Calu3 (cell line): Measurements from ENCODE around the gene RAP1GAP. TPM values are rescaled to one million over a fixed set of nuclear protein-coding genes. Genes with fewer than 3 reads are reported as not detected.

ENCODE experiments used
- BruUV-seq: library from RNA; stranded (reverse); fragments of 400-500 nt; replicated peaks from 2 replicates; lab custom pipeline; 2021; lab: Mats Ljungman, UMichigan
- CTCF ChIA-PET: fragments of 300-600 bp; sonication (Branson Sonifier 250); formaldehyde crosslinking; loops from one replicate; lab custom pipeline; 2022; ENCODE audit warnings: antibody characterized with exemption; lab: Charles Lee
- DNase-seq: peaks from one replicate; pipeline ENCODE4 v3.0.0; 2022
- H3K27ac Mint-ChIP-seq: one replicate; pipeline ENCODE4 v1.8.0; 2022; ENCODE audit warnings: mixed read lengths; ENCODE audit not compliant: unreplicated experiment
- H3K27me3 Mint-ChIP-seq: one replicate; pipeline ENCODE4 v1.8.0; 2022; ENCODE audit warnings: mixed read lengths; ENCODE audit not compliant: unreplicated experiment
- H3K36me3 Mint-ChIP-seq: one replicate; pipeline ENCODE4 v1.8.0; 2022; ENCODE audit warnings: mild to moderate bottlenecking, moderate library complexity, mixed read lengths; ENCODE audit not compliant: insufficient read depth, unreplicated experiment
- H3K4me1 Mint-ChIP-seq: one replicate; pipeline ENCODE4 v1.8.0; 2022; ENCODE audit warnings: mild to moderate bottlenecking, low read depth, mixed read lengths; ENCODE audit not compliant: unreplicated experiment
- H3K4me3 Mint-ChIP-seq: one replicate; pipeline ENCODE4 v1.8.0; 2022; ENCODE audit warnings: mild to moderate bottlenecking, low read depth, moderate library complexity, mixed read lengths; ENCODE audit not compliant: unreplicated experiment
- H3K9me3 Mint-ChIP-seq: one replicate; pipeline ENCODE4 v1.8.0; 2022; ENCODE audit warnings: low read depth, mixed read lengths; ENCODE audit not compliant: unreplicated experiment
- CTCF ChIP-seq: fragments of 200-600 bp; IDR thresholded peaks from one replicate; pipeline ENCODE4 v1.8.0; 2022; ENCODE audit warnings: antibody characterized with exemption; ENCODE audit not compliant: unreplicated experiment
- intact Hi-C: fragments of 100-400 bp; cut with micrococcal nuclease; formaldehyde crosslinking; loops from one replicate; pipeline ENCODE4 v1.10.0; 2022; ENCODE audit not compliant: unreplicated experiment
- total RNA-seq: library from RNA; stranded (reverse); gene quantifications from 2 replicates; pipeline ENCODE4 v1.2.3, GENCODE V29; 2022

RAP1GAP gene
- total RNA-seq, 1 experiment from 2014 or later = 23.8 TPM

- H3K4me1 Mint-ChIP-seq = peaks cover 28% of the 10 kb centered on the region
- peaks cover 29% of the 10 kb centered on the region for H3K36me3 Mint-ChIP-seq
- no peak for TF ChIP-seq CTCF
- no TSS peak for BruUV-seq
- no peak for DNase-seq
- H3K27me3 Mint-ChIP-seq = no peaks in the 10 kb centered on the region
- intact Hi-C loops = no loop called here
- H3K9me3 Mint-ChIP-seq = no peaks in the 10 kb centered on the region
- no peak overlapping the region for H3K4me3 Mint-ChIP-seq
- CTCF ChIA-PET = interaction anchor here (1.4 kb wide), 1 partner anchor 27 kb away, joined by 4 read pairs; no protein-coding TSS in a partner anchor
- H3K27ac Mint-ChIP-seq = no peak overlapping the region
These were observed 44.4 kb downstream of the RAP1GAP start for GRCh38 chr1:21624571-21625389.

GRCh38 chr1:21623410-21623961, 45.7 kb downstream of the RAP1GAP start:
- intact Hi-C loops = no loop called here
- CTCF ChIA-PET = interaction anchor here (0.8 to 1.4 kb wide), 3 partner anchors 15 to 38 kb away, joined by 3 to 4 read pairs (median 3); no protein-coding TSS in a partner anchor
- peaks cover 29% of the 10 kb centered on the region for H3K36me3 Mint-ChIP-seq
- H3K9me3 Mint-ChIP-seq = no peaks in the 10 kb centered on the region
- H3K27ac Mint-ChIP-seq = peak overlapping the region; percentile 79
- BruUV-seq = no TSS peak
- TF ChIP-seq CTCF = no peak
- peak; percentile 84 for DNase-seq
- H3K4me3 Mint-ChIP-seq = peak overlapping the region; percentile 48
- no peaks in the 10 kb centered on the region for H3K27me3 Mint-ChIP-seq
- H3K4me1 Mint-ChIP-seq = peaks cover 28% of the 10 kb centered on the region

GRCh38 chr1:21622466-21623315, 46.5 kb downstream of the RAP1GAP start:
- peak; percentile 75 for DNase-seq
- Mint-ChIP-seq H3K27me3 (no peaks in the 10 kb centered on the region), H3K27ac (peak overlapping the region; percentile 79), H3K9me3 (no peaks in the 10 kb centered on the region), H3K4me1 (peaks cover 28% of the 10 kb centered on the region), H3K36me3 (peaks cover 29% of the 10 kb centered on the region), H3K4me3 (peak overlapping the region; percentile 48)
- intact Hi-C loops = no loop called here
- TF ChIP-seq CTCF = no peak
- BruUV-seq = no TSS peak
- CTCF ChIA-PET = interaction anchor here (0.8 to 1.4 kb wide), 3 partner anchors 16 to 39 kb away, joined by 3 to 4 read pairs (median 3); no protein-coding TSS in a partner anchor

DNA sequence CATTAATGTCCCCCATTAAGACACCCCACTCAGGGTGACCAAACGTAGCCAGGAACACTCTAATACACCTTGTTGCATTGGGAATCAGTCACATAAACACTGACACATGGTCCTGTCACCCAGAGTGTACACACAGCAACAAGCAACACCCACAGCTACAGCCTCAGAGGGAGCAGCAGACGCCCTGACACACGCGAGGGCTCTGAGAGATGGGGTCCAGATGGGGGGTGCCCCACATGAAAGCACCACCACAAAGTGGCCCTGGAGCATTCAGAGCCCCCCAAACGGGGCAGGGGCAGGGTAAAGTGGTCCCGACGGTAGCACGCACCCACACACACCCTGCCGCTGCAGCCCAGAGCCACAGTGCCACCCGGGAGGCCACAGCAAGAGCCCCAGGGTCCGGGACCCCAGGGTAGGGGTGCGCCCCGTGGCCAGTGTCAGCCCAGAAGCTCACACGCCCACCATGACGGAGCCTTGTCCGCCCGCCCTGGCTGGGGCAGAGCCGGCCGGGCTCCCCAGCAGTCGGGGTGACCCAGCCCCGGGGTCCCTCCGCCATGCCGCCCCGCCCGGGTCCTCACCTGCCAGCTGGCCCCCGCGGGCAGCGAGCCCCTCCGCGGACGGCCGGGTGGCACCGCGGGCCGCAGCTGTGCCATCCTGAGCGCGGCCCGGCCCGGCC, 47.3 kb downstream of the RAP1GAP start:
- no TSS peak for BruUV-seq
- Mint-ChIP-seq H3K4me1 (peaks cover 28% of the 10 kb centered on the region), H3K27me3 (no peaks in the 10 kb centered on the region), H3K9me3 (no peaks in the 10 kb centered on the region), H3K36me3 (peaks cover 29% of the 10 kb centered on the region), H3K4me3 (peak overlapping the region; percentile 69), H3K27ac (no peak overlapping the region)
- CTCF ChIA-PET = no interaction called here
- no peak for DNase-seq
- intact Hi-C loops = no loop called here
- TF ChIP-seq CTCF = no peak
